Measurements from ENCODE around the gene BAAT.

Gene BAAT

GRCh38 chr9:101403516-101404285 lies 18.9 kb upstream of the BAAT start:
- Histone ChIP-seq H3K4me1 (ENCODE audit: control insufficient read depth, insufficient read depth, low read length) (no peaks in the 10 kb centered on the region), H3K9me3 (ENCODE audit: control insufficient read depth, insufficient read depth, low read depth, low read length) (no peaks in the 10 kb centered on the region), H3K4me3 (ENCODE audit: low read depth, low read length) (no peak overlapping the region), H3K27ac (ENCODE audit: extremely low read depth, low read depth, low read length) (no peak overlapping the region), H3K36me3 (ENCODE audit: control insufficient read depth in 2 of 2, insufficient read depth in 1 of 2, low read length in 2 of 2) (peaks cover 39 to 91% of the 10 kb centered on the region in 2 experiments)
- no peak for TF ChIP-seq ZNF449 (tag by site-specific recombination; IDR thresholded peaks at IDR 0.05)
- no peak for TF ChIP-seq ZNF777 (tag by site-specific recombination; IDR thresholded peaks at IDR 0.05; ENCODE audit: borderline replicate concordance)
- TF ChIP-seq ZFHX2 (tag by site-specific recombination; conservative IDR thresholded peaks at IDR 0.05), result no peak
- TF ChIP-seq ZNF157 (tag by site-specific recombination; IDR thresholded peaks at IDR 0.05), result no peak
- TF ChIP-seq ZNF280C (tag by site-specific recombination; IDR thresholded peaks at IDR 0.05), result no peak
- no peak for TF ChIP-seq TSHZ1 (tag by site-specific recombination; IDR thresholded peaks at IDR 0.05; ENCODE audit: borderline replicate concordance)
- no peak for TF ChIP-seq ZNF510 (tag by site-specific recombination; IDR thresholded peaks at IDR 0.05; ENCODE audit: insufficient replicate concordance)
- TF ChIP-seq ZNF791 (tag by site-specific recombination; IDR thresholded peaks at IDR 0.05), result no peak
- TF ChIP-seq ZFP41 (tag by site-specific recombination; IDR thresholded peaks at IDR 0.05; ENCODE audit: borderline replicate concordance), result no peak
- TF ChIP-seq ZBTB26 (tag by site-specific recombination; optimal IDR thresholded peaks at IDR 0.05), result no peak
- no peak for TF ChIP-seq ZNF843 (tag by site-specific recombination; IDR thresholded peaks at IDR 0.05)
- no peak for TF ChIP-seq ZNF223 (tag by site-specific recombination; IDR thresholded peaks at IDR 0.05)
- no peak for TF ChIP-seq ZNF398 (tag by site-specific recombination; IDR thresholded peaks at IDR 0.05)
- TF ChIP-seq ZNF211 (tag by site-specific recombination; IDR thresholded peaks at IDR 0.05; ENCODE audit: low read depth), result no peak
- no peak for TF ChIP-seq ATF2 (tag by site-specific recombination; IDR thresholded peaks at IDR 0.05; ENCODE audit: low read depth)
- TF ChIP-seq MZF1 (tag by site-specific recombination; IDR thresholded peaks at IDR 0.05; ENCODE audit: borderline replicate concordance), result no peak
- TF ChIP-seq ZNF629 (tag by site-specific recombination; IDR thresholded peaks at IDR 0.05), result no peak
- TF ChIP-seq CTCF (tag by site-specific recombination; IDR thresholded peaks at IDR 0.05), result no peak
- CTCF ChIA-PET, result interaction anchor here (0.6 to 1.7 kb wide), 2 partner anchors 15 to 46 kb away, joined by 4 to 7 read pairs; no protein-coding TSS in a partner anchor
- POLR2A ChIA-PET, result no interaction called here

Data from HEK293 (cell line).